Endothelial cell of umbilical vein (primary cell): ENCODE data around the gene GJB1.

Source experiments
- EZH2 ChIP-seq: IDR thresholded peaks from 2 replicates; pipeline ENCODE4 v1.6.1; 2012; ENCODE audit warnings: borderline replicate concordance, low read depth, mild to moderate bottlenecking, moderate library complexity, low read length, inconsistent platforms; ENCODE audit not compliant: severe bottlenecking
- MYC ChIP-seq: IDR thresholded peaks from one replicate; pipeline ENCODE4 v1.6.1; 2011; ENCODE audit warnings: mild to moderate bottlenecking, low read depth, low read length
- POLR2A ChIP-seq: IDR thresholded peaks from 2 replicates; pipeline ENCODE4 v1.6.1; 2012; ENCODE audit warnings: low read depth, mild to moderate bottlenecking, control low read depth, low read length
- POLR2AphosphoS5 ChIP-seq: IDR thresholded peaks from 2 replicates; pipeline ENCODE4 v1.6.1; 2012; ENCODE audit warnings: low read depth, mild to moderate bottlenecking, control low read depth, low read length, moderate library complexity; ENCODE audit not compliant: insufficient read depth
- TF ChIP-seq, protein P1 (sequence below), 2 donors: IDR thresholded peaks; 1 replicate in 1 of 2; 2 replicates in 1 of 2; pipeline ENCODE4 v1.5.1; 2011; ENCODE audit warnings: low read length in 2 of 2, mild to moderate bottlenecking in 2 of 2, moderate library complexity in 2 of 2, control low read depth in 1 of 2, inconsistent platforms in 1 of 2, low read depth in 1 of 2; ENCODE audit not compliant: insufficient read depth in 1 of 2; ENCODE audit errors: extremely low read depth in 1 of 2

DNA sequence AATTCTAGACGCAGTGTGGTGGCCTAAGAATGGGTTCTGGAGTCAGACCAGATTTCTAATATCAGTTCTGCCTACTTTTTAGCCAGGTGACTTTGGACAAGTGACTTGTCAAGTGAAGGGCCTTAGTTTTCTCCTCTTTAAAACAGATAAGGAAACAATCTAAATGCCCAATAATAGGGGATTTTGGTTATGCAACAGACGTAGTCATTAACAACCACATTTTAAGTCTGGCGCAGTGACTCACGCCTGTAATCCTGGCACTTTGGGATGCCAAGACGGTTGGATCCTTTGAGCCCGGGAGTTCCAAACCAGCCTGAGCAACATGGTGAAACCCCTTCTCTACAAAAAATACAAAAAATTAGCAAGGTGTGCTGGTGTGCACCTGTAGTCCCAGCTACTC, 33.0 kb downstream of the GJB1 start:
- TF ChIP-seq, protein P1, sequence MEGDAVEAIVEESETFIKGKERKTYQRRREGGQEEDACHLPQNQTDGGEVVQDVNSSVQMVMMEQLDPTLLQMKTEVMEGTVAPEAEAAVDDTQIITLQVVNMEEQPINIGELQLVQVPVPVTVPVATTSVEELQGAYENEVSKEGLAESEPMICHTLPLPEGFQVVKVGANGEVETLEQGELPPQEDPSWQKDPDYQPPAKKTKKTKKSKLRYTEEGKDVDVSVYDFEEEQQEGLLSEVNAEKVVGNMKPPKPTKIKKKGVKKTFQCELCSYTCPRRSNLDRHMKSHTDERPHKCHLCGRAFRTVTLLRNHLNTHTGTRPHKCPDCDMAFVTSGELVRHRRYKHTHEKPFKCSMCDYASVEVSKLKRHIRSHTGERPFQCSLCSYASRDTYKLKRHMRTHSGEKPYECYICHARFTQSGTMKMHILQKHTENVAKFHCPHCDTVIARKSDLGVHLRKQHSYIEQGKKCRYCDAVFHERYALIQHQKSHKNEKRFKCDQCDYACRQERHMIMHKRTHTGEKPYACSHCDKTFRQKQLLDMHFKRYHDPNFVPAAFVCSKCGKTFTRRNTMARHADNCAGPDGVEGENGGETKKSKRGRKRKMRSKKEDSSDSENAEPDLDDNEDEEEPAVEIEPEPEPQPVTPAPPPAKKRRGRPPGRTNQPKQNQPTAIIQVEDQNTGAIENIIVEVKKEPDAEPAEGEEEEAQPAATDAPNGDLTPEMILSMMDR (IDR thresholded peaks at IDR 0.05; ENCODE audit: extremely low read depth in 1 of 2, insufficient read depth in 1 of 2, low read depth in 1 of 2, low read length in 2 of 2), result no peak
- TF ChIP-seq EZH2, result no peak
- TF ChIP-seq POLR2AphosphoS5, result no peak
- no peak for TF ChIP-seq MYC
- TF ChIP-seq POLR2A, result no peak
